Fibroblast of skin of scalp (primary cell): Measurements from ENCODE around the gene TNFSF11.

ENCODE experiments used
- DNase-seq: peaks from one replicate; pipeline ENCODE4 v3.0.0-alpha.2; 2013

TNFSF11 gene

GRCh38 chr13:42612021-42612765 lies 38.2 kb downstream of the TNFSF11 start:
- DNase-seq, result no peak

GRCh38 chr13:42614436-42615035 lies 40.6 kb downstream of the TNFSF11 start:
- DNase-seq, result no peak

- DNase-seq, result peak; percentile 14
Measured at GRCh38 chr13:42615691-42616090, 41.7 kb downstream of the TNFSF11 start.

- DNase-seq, result no peak
Measured at GRCh38 chr13:42617221-42617620, 43.3 kb downstream of the TNFSF11 start.

- DNase-seq, result peak; percentile 23
Measured at GRCh38 chr13:42623916-42624315, 50.0 kb downstream of the TNFSF11 start.

- DNase-seq, result no peak
Measured at GRCh38 chr13:42625611-42626010, 51.7 kb downstream of the TNFSF11 start.

- no peak for DNase-seq
Measured at GRCh38 chr13:42626176-42626860, 52.4 kb downstream of the TNFSF11 start.

- no peak for DNase-seq
Measured at GRCh38 chr13:42628666-42629065, 54.7 kb downstream of the TNFSF11 start.

- DNase-seq, result no peak
Measured at GRCh38 chr13:42631181-42631580, 57.2 kb downstream of the TNFSF11 start.

- no peak for DNase-seq
Measured at GRCh38 chr13:42633495-42633894, 59.5 kb downstream of the TNFSF11 start.

GRCh38 chr13:42638101-42638500 lies 64.1 kb downstream of the TNFSF11 start:
- no peak for DNase-seq

- DNase-seq, result no peak
Measured at GRCh38 chr13:42638886-42639285, 64.9 kb downstream of the TNFSF11 start.

GRCh38 chr13:42643076-42643475 lies 69.1 kb downstream of the TNFSF11 start:
- no peak for DNase-seq

GRCh38 chr13:42644841-42645240 lies 70.9 kb downstream of the TNFSF11 start:
- DNase-seq, result no peak

GRCh38 chr13:42645717-42646116 lies 71.8 kb downstream of the TNFSF11 start:
- no peak for DNase-seq

- no peak for DNase-seq
Measured at GRCh38 chr13:42649141-42649540, 75.2 kb downstream of the TNFSF11 start.

GRCh38 chr13:42649831-42650230 lies 75.9 kb downstream of the TNFSF11 start:
- no peak for DNase-seq

- DNase-seq, result peak; percentile 57
Measured at GRCh38 chr13:42650506-42650905, 76.6 kb downstream of the TNFSF11 start.

- no peak for DNase-seq
Measured at GRCh38 chr13:42651936-42652641, 78.1 kb downstream of the TNFSF11 start.

- DNase-seq, result no peak
Measured at GRCh38 chr13:42652642-42653415, 78.9 kb downstream of the TNFSF11 start.

GRCh38 chr13:42653679-42654078 lies 79.7 kb downstream of the TNFSF11 start:
- DNase-seq, result no peak

- no peak for DNase-seq
Measured at GRCh38 chr13:42654212-42654611, 80.3 kb downstream of the TNFSF11 start.
